Spleen (tissue), 11 donors: ENCODE results near the gene SDSL. TPM values are rescaled to one million over a fixed set of nuclear protein-coding genes. Genes with fewer than 3 reads are reported as not detected.

Experiments
- DNase-seq: peaks from one replicate; pipeline ENCODE4 v3.0.0-alpha.2; 2020
- H3K27ac ChIP-seq, 8 donors: fragments of 200-600 bp; sonication (generic) in 7 of 8; 1 replicate in 4 of 8; 2 replicates in 4 of 8; pipeline versions ENCODE4 v1.5.0 to v1.8.0; 2016 to 2021; ENCODE audit warnings: inconsistent platforms in 4 of 8, mild to moderate bottlenecking in 4 of 8, moderate library complexity in 1 of 8
- H3K27me3 ChIP-seq, 7 donors: fragments of 200-600 bp; sonication (generic) in 6 of 7; replicated peaks in 1 of 7; 1 replicate in 4 of 7; 2 replicates in 3 of 7; pipeline versions ENCODE4 v1.5.0 to v1.8.0; 2016 to 2021; ENCODE audit warnings: inconsistent platforms in 3 of 7, mild to moderate bottlenecking in 1 of 7
- H3K36me3 ChIP-seq, 6 donors: fragments of 200-600 bp; sonication (generic) in 5 of 6; 1 replicate in 4 of 6; 2 replicates in 2 of 6; pipeline versions ENCODE4 v1.5.0 to v1.8.0; 2016 to 2021; ENCODE audit warnings: inconsistent platforms in 2 of 6
- H3K4me1 ChIP-seq, 6 donors: fragments of 200-600 bp; sonication (generic) in 5 of 6; 1 replicate in 3 of 6; 2 replicates in 3 of 6; pipeline versions ENCODE4 v1.5.0 to v1.8.0; 2016 to 2021; ENCODE audit warnings: inconsistent platforms in 3 of 6
- H3K4me3 ChIP-seq, 8 donors: fragments of 200-600 bp; sonication (generic) in 7 of 8; 1 replicate in 4 of 8; 2 replicates in 4 of 8; pipeline versions ENCODE4 v1.5.0 to v1.8.0; 2016 to 2021; ENCODE audit warnings: inconsistent platforms in 4 of 8, mild to moderate bottlenecking in 4 of 8, moderate library complexity in 2 of 8
- H3K9me3 ChIP-seq, 8 donors: fragments of 200-600 bp; sonication (generic) in 7 of 8; 1 replicate in 4 of 8; 2 replicates in 4 of 8; pipeline versions ENCODE4 v1.5.0 to v1.8.0; 2016 to 2021; ENCODE audit warnings: inconsistent platforms in 4 of 8
- POLR2A ChIP-seq, 3 donors: fragments of 450-650 bp; IDR thresholded peaks; one replicate each; pipeline ENCODE4 v1.5.1; 2017; ENCODE audit warnings: antibody characterized with exemption in 3 of 3, mild to moderate bottlenecking in 1 of 3
- POLR2AphosphoS5 ChIP-seq, 3 donors: sonication (generic); formaldehyde crosslinking; IDR thresholded peaks; one replicate each; pipeline ENCODE4 v1.5.1; 2017; ENCODE audit warnings: antibody characterized with exemption in 3 of 3
- WGBS, 5 donors: extraction: QIAGEN DNeasy Blood & Tissue Kit in 3 of 5; methylation state at CpG; one replicate each; pipeline versions ENCODE4 v1.1.5 to v1.1.7; 2013 to 2018; 5-methylcytosine and 5-hydroxymethylcytosine counted together
- intact Hi-C: fragments of 100-400 bp; cut with DNase I; formaldehyde crosslinking; loops from one replicate; pipeline ENCODE4 v1.15.0; 2023; ENCODE audit warnings: low total_unique reads
- polyA plus RNA-seq, 3 donors: library from polyadenylated mRNA; stranded (reverse); fragments of 200-250 nt; gene quantifications; one replicate each; pipeline ENCODE4 v1.2.1, GENCODE V29; 2013
- total RNA-seq, 7 donors: library from RNA; depleted of rRNA in 3 of 7; stranded (reverse); fragments of >200 nt in 3 of 7; fragmentation: NEBNext Ultra II Directional in 4 of 7; extraction: Animal tissue kit (Norgen Biotek cat#: 25700) in 4 of 7; gene quantifications; one replicate each; pipeline versions ENCODE4 v1.1.0 to v1.2.1, GENCODE V29; 2016 to 2021
- TF ChIP-seq, protein P1 (sequence below), 11 experiments: fragments of 200-600 bp in 7 of 11; fragments of 450-650 bp in 4 of 11; sonication (generic) in 4 of 11; IDR thresholded peaks in 8 of 11; conservative IDR thresholded peaks in 3 of 11; 1 replicate in 7 of 11; 2 replicates in 4 of 11; pipeline versions ENCODE4 v1.4.0 to v1.8.0; 2016 to 2021; ENCODE audit warnings: antibody characterized with exemption in 11 of 11, inconsistent platforms in 4 of 11, mild to moderate bottlenecking in 1 of 11
- donor health status: healthy with polysubstance abuse.
- donor health status: DM: no; HTN: no; CAD: no; lungs with moderate emphysema.
- donor health status: DM: no; HTN: no; CAD: no.
- donor health status: Bipolar disorder and iron deficiency.
- donor health status: healthy.
- donor health status: DM: no; HTN: no; CAD: no.
- donor health status: DM: yes; HTN: yes; CAD: no.

The SDSL gene
- total and polyA plus RNA-seq, 10 donors, result 2.0 to 12.1 (median 5.2) TPM

GRCh38 chr12:113378291-113378690 lies 43.9 kb upstream of the SDSL start:
- no peak for DNase-seq
- no peaks in the 10 kb centered on the region for H3K4me1 ChIP-seq
- TF ChIP-seq, protein P1, sequence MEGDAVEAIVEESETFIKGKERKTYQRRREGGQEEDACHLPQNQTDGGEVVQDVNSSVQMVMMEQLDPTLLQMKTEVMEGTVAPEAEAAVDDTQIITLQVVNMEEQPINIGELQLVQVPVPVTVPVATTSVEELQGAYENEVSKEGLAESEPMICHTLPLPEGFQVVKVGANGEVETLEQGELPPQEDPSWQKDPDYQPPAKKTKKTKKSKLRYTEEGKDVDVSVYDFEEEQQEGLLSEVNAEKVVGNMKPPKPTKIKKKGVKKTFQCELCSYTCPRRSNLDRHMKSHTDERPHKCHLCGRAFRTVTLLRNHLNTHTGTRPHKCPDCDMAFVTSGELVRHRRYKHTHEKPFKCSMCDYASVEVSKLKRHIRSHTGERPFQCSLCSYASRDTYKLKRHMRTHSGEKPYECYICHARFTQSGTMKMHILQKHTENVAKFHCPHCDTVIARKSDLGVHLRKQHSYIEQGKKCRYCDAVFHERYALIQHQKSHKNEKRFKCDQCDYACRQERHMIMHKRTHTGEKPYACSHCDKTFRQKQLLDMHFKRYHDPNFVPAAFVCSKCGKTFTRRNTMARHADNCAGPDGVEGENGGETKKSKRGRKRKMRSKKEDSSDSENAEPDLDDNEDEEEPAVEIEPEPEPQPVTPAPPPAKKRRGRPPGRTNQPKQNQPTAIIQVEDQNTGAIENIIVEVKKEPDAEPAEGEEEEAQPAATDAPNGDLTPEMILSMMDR (IDR thresholded peaks at IDR 0.05 in 8 of 11, conservative IDR thresholded peaks at IDR 0.05 in 3 of 11), result no peak
- TF ChIP-seq POLR2AphosphoS5 (IDR thresholded peaks at IDR 0.05) (no peak), POLR2A (IDR thresholded peaks at IDR 0.05) (no peak)
- no peak overlapping the region for H3K4me3 ChIP-seq
- no peak overlapping the region for H3K27ac ChIP-seq
- H3K9me3 ChIP-seq, result no peaks in the 10 kb centered on the region
- 70 to 84% (median 75%) methylated on average over 3 of the region's 3 CpGs for WGBS, 5 donors
- intact Hi-C loops, result no loop called here
- peaks cover 0 to 98% (median 36%) of the 10 kb centered on the region in 6 donors for H3K36me3 ChIP-seq
- no peaks in the 10 kb centered on the region for H3K27me3 ChIP-seq

DNA sequence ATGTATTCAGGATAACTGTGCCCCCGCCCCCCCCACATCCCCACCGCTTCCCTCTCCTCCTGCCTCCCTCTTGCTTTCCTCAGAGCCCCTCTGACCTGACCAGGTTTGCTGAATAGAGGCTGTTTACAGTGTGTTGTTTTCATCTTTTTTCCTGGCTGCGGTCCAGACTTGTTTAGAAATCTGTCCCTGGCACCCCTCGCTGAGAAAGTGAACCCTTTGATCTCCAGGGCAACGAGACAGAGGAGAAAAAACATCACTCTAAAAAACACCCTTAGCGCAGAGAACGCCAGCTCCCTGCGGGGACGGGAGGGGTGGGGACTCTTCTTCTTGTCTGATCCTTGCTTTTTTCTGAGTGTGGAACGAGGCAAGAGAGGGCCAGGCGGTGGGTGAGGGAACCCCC lies 41.0 kb upstream of the SDSL start:
- WGBS, 5 donors, result 75 to 88% (median 85%) methylated on average over 11 of the region's 11 CpGs
- Histone ChIP-seq H3K27me3 (no peaks in the 10 kb centered on the region), H3K27ac (no peak overlapping the region), H3K4me3 (no peak overlapping the region), H3K36me3 (peaks cover 0 to 98% (median 40%) of the 10 kb centered on the region in 6 donors), H3K4me1 (no peaks in the 10 kb centered on the region), H3K9me3 (no peaks in the 10 kb centered on the region)
- TF ChIP-seq POLR2AphosphoS5 (IDR thresholded peaks at IDR 0.05) (no peak), POLR2A (IDR thresholded peaks at IDR 0.05) (no peak)
- TF ChIP-seq, protein P1 (IDR thresholded peaks at IDR 0.05 in 8 of 11, conservative IDR thresholded peaks at IDR 0.05 in 3 of 11), result no peak
- intact Hi-C loops, result no loop called here
- no peak for DNase-seq

DNA sequence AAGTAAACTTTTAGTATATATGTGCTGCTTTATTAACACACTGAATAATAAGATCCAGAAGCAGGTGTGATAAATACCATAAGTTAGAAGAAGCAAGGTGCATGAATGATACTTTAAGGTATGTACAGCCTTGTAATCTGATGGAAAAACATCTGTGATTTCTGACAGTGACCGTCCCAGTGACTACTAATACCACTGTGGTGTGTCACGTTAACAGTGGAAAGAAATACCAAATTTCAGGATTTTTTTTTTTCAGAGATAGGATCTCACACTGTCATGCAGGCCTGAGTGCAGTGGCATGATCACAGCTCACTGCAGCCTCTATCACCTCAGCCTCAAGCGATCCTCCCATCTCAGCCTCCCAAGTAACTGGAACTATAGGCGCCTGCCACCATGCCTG lies 40.0 kb upstream of the SDSL start:
- no peaks in the 10 kb centered on the region for H3K9me3 ChIP-seq
- H3K27me3 ChIP-seq, result no peaks in the 10 kb centered on the region
- no peak overlapping the region for H3K4me3 ChIP-seq
- TF ChIP-seq POLR2A (IDR thresholded peaks at IDR 0.05) (no peak), POLR2AphosphoS5 (IDR thresholded peaks at IDR 0.05) (no peak)
- TF ChIP-seq, protein P1 (IDR thresholded peaks at IDR 0.05 in 8 of 11, conservative IDR thresholded peaks at IDR 0.05 in 3 of 11), result no peak
- WGBS, 5 donors, result 94 to 98% (median 95%) methylated on average over 4 of the region's 4 CpGs
- H3K4me1 ChIP-seq, result no peaks in the 10 kb centered on the region
- no peak for DNase-seq
- intact Hi-C loops, result no loop called here
- no peak overlapping the region for H3K27ac ChIP-seq
- H3K36me3 ChIP-seq, result peaks cover 0 to 98% (median 43%) of the 10 kb centered on the region in 6 donors

DNA sequence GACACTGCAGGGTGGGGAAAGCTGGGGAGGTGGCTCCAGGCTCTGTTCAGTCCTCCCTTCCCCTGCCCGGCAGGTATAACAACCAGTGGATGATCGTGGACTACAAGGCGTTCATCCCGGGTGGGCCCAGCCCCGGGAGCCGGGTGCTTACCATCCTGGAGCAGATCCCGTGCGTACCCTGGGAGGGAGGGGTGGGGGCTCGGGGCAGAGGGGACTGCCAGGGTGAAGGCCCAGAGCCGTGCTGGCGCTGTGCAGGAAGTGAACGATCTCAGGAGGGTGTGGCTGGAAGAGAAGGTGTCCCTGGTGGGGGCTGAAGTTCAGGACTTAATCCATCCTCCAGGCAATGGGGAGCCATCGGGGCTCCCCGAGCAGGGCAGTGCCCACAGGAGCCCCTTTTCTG lies 37.4 kb upstream of the SDSL start:
- Histone ChIP-seq H3K4me1 (no peaks in the 10 kb centered on the region), H3K4me3 (no peak overlapping the region), H3K27me3 (no peaks in the 10 kb centered on the region), H3K27ac (no peak overlapping the region), H3K9me3 (no peaks in the 10 kb centered on the region), H3K36me3 (peaks cover 0 to 98% (median 58%) of the 10 kb centered on the region in 6 donors)
- DNase-seq, result no peak
- 76 to 96% (median 87%) methylated on average over 10 to 14 of the region's 14 CpGs for WGBS, 5 donors
- TF ChIP-seq, protein P1 (IDR thresholded peaks at IDR 0.05 in 8 of 11, conservative IDR thresholded peaks at IDR 0.05 in 3 of 11), result no peak
- TF ChIP-seq POLR2A (IDR thresholded peaks at IDR 0.05) (no peak), POLR2AphosphoS5 (IDR thresholded peaks at IDR 0.05) (no peak)
- intact Hi-C loops, result no loop called here
